Fibroblast of lung (primary cell): ENCODE measurements around the gene AIFM1. TPM values are rescaled to one million over a fixed set of nuclear protein-coding genes. Genes with fewer than 3 reads are reported as not detected.

Experiments
- DNase-seq, 2 donors: peaks; one replicate each; pipeline versions ENCODE4 v3.0.0 to v3.0.0-alpha.2; 2010; ENCODE audit warnings: low read depth in 2 of 2
- H2AFZ ChIP-seq: 2 replicates; pipeline ENCODE4 v1.5.1; 2012; ENCODE audit warnings: low read length, control low read depth, inconsistent platforms
- H3K27ac ChIP-seq: 2 replicates; pipeline ENCODE4 v1.5.1; 2011; ENCODE audit warnings: low read length, control low read depth; ENCODE audit not compliant: insufficient read depth
- H3K27me3 ChIP-seq: 2 replicates; pipeline ENCODE4 v1.5.1; 2011; ENCODE audit warnings: mild to moderate bottlenecking, low read length; ENCODE audit not compliant: control insufficient read depth, insufficient read depth
- H3K36me3 ChIP-seq: 2 replicates; pipeline ENCODE4 v1.5.1; 2011; ENCODE audit warnings: low read length; ENCODE audit not compliant: control insufficient read depth, insufficient read depth
- H3K4me1 ChIP-seq: 2 replicates; pipeline ENCODE4 v1.5.1; 2011; ENCODE audit warnings: low read length; ENCODE audit not compliant: control insufficient read depth, insufficient read depth; ENCODE audit errors: extremely low read depth
- H3K4me2 ChIP-seq: 2 replicates; pipeline ENCODE4 v1.5.1; 2011; ENCODE audit warnings: low read length, control low read depth; ENCODE audit not compliant: insufficient read depth; ENCODE audit errors: extremely low read depth
- H3K4me3 ChIP-seq, 4 experiments: fragments of 200-600 bp in 1 of 4; sonication (generic) in 1 of 4; replicated peaks in 1 of 4; 2 replicates each; pipeline ENCODE4 v1.5.1; 2011 to 2016; ENCODE audit warnings: low read length in 4 of 4, low read depth in 3 of 4, mild to moderate bottlenecking in 3 of 4, control low read depth in 2 of 4, inconsistent platforms in 1 of 4, mixed read lengths in 1 of 4; ENCODE audit not compliant: insufficient read depth in 1 of 4; ENCODE audit errors: control extremely low read depth in 1 of 4
- H3K79me2 ChIP-seq: 2 replicates; pipeline ENCODE4 v1.5.1; 2012; ENCODE audit warnings: mild to moderate bottlenecking, low read length, inconsistent platforms; ENCODE audit not compliant: control insufficient read depth, insufficient read depth
- H3K9ac ChIP-seq: 2 replicates; pipeline ENCODE4 v1.5.1; 2011; ENCODE audit warnings: mild to moderate bottlenecking, low read length, control low read depth; ENCODE audit not compliant: insufficient read depth
- H3K9me3 ChIP-seq: 2 replicates; pipeline ENCODE4 v1.5.1; 2012; ENCODE audit warnings: low read depth, low read length; ENCODE audit not compliant: control insufficient read depth, insufficient read depth
- H4K20me1 ChIP-seq: 2 replicates; pipeline ENCODE4 v1.5.1; 2011; ENCODE audit warnings: low read length; ENCODE audit not compliant: control insufficient read depth, insufficient read depth; ENCODE audit errors: extremely low read depth
- EZH2 ChIP-seq: IDR thresholded peaks from 2 replicates; pipeline ENCODE4 v1.5.1; 2012; ENCODE audit warnings: low read length, control low read depth, mild to moderate bottlenecking; ENCODE audit errors: missing control alignments
- polyA plus RNA-seq, 2 donors: library from polyadenylated mRNA; depleted of rRNA in 1 of 2; stranded (reverse) in 1 of 2; unstranded in 1 of 2; fragments of >200 nt; gene quantifications; 2 replicates each; pipeline ENCODE4 v1.2.1, GENCODE V29; 2011 to 2012; ENCODE audit warnings: missing spikeins in 1 of 2
- total RNA-seq: library from RNA; depleted of rRNA; stranded (reverse); fragments of >200 nt; gene quantifications from 2 replicates; pipeline ENCODE4 v1.2.1, GENCODE V29; 2014
- TF ChIP-seq, protein P1 (sequence below), 2 donors: IDR thresholded peaks in 1 of 2; conservative IDR thresholded peaks in 1 of 2; 1 replicate in 1 of 2; 2 replicates in 1 of 2; pipeline ENCODE4 v1.5.1; 2011 to 2012; ENCODE audit warnings: low read length in 2 of 2, control low read depth in 1 of 2, inconsistent platforms in 1 of 2, low read depth in 1 of 2, mild to moderate bottlenecking in 1 of 2

The AIFM1 gene
- total and polyA plus RNA-seq, 2 donors (not counting 1 experiment from before 2014, with no cell fraction given): 23.1 to 36.1 TPM

DNA sequence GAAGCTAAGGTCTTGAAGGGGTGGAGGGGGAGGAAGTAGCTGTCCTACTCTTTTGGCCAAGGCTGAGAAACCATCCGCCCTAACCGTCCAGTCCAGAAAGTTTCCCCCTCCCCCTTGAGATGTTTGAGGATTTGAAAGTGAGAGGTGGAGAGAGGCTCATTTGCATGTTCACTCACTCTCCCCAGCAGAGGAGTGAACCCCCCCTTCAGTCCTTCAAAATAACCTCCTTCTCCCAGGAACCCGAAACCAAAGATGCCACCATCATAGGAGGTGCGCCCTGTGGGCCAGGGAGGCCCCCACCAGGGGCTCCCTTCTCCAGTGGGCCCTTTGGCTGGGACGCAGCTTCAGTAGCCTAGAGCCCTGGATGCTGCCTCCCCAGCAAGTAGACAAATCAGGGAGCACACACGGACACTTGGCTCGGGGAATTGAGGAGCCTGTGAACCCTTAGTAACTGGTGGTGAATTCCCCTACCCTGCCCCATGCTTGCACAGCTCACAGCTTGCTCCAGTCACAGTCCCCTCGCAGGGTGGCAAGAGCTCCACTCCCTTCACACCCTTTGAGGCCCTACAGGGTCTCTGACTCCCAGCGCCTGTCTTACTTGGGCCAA is 80.9 kb downstream of the AIFM1 start:
- no peak overlapping the region for H3K9ac ChIP-seq

DNA sequence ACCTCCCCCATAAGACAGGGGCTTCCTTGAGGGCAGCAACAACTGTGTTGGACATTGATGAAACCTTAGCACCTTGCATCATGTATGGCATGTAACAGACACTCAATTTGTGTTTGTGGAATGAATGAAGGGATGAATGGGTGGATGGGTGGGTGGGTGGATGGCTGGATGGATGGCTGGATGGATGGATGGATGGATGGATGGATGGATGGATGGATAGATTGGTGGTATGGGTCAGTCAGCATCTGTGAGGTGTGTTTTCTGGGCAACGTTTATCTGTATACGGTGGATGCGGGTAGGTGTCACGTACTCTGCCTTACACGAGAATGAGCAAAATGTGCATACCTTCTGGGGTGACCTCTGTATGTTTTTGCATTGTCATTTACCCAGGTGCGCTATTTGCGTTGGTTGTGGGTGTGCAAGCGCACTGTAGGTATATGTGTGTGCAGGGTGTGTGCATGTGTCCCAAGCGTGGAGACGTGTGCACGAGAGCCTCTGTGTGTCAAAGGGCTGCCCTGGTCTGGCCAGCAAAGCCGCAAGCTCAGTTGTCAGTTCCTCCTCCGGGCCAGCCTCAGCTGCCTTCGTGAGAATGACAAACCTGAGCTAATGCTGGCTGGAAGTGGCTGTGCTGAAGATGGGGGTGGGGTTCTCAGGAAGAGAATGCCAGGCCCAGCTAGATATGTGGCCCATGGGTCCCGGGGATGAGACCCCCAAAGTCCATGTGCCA is 81.8 kb downstream of the AIFM1 start:
- Histone ChIP-seq H3K27me3 (no peaks in the 10 kb centered on the region), H3K79me2 (no peaks in the 10 kb centered on the region), H3K4me2 (no peak overlapping the region)

More for the DNA sequence above, 80.9 kb downstream of the AIFM1 start:
- Histone ChIP-seq H3K27ac (no peak overlapping the region), H3K27me3 (no peaks in the 10 kb centered on the region), H3K9me3 (no peaks in the 10 kb centered on the region), H3K79me2 (no peaks in the 10 kb centered on the region), H3K4me2 (no peak overlapping the region), H3K4me1 (peaks cover 7% of the 10 kb centered on the region), H4K20me1 (no peaks in the 10 kb centered on the region), H2AFZ (no peak overlapping the region), H3K36me3 (peaks cover 2% of the 10 kb centered on the region), H3K4me3 (no peak overlapping the region)
- no peak for DNase-seq
- TF ChIP-seq, protein P1, sequence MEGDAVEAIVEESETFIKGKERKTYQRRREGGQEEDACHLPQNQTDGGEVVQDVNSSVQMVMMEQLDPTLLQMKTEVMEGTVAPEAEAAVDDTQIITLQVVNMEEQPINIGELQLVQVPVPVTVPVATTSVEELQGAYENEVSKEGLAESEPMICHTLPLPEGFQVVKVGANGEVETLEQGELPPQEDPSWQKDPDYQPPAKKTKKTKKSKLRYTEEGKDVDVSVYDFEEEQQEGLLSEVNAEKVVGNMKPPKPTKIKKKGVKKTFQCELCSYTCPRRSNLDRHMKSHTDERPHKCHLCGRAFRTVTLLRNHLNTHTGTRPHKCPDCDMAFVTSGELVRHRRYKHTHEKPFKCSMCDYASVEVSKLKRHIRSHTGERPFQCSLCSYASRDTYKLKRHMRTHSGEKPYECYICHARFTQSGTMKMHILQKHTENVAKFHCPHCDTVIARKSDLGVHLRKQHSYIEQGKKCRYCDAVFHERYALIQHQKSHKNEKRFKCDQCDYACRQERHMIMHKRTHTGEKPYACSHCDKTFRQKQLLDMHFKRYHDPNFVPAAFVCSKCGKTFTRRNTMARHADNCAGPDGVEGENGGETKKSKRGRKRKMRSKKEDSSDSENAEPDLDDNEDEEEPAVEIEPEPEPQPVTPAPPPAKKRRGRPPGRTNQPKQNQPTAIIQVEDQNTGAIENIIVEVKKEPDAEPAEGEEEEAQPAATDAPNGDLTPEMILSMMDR (conservative IDR thresholded peaks at IDR 0.05 in 1 of 2, IDR thresholded peaks at IDR 0.05 in 1 of 2; ENCODE audit: low read depth in 1 of 2, low read length in 2 of 2): no peak
- no peak for TF ChIP-seq EZH2

GRCh38 chrX:130083107-130083490 is 82.5 kb downstream of the AIFM1 start:
- Histone ChIP-seq H3K9ac (no peak overlapping the region), H3K79me2 (no peaks in the 10 kb centered on the region), H3K27me3 (no peaks in the 10 kb centered on the region), H4K20me1 (no peaks in the 10 kb centered on the region), H2AFZ (no peak overlapping the region), H3K4me2 (no peak overlapping the region), H3K4me3 (no peak overlapping the region), H3K4me1 (peaks cover 7% of the 10 kb centered on the region), H3K9me3 (no peaks in the 10 kb centered on the region), H3K36me3 (peaks cover 2% of the 10 kb centered on the region), H3K27ac (no peak overlapping the region)
- no peak for TF ChIP-seq EZH2
- TF ChIP-seq, protein P1 (conservative IDR thresholded peaks at IDR 0.05 in 1 of 2, IDR thresholded peaks at IDR 0.05 in 1 of 2; ENCODE audit: low read depth in 1 of 2, low read length in 2 of 2): no peak
- DNase-seq: no peak

More for the DNA sequence above, 81.8 kb downstream of the AIFM1 start:
- TF ChIP-seq, protein P1 (conservative IDR thresholded peaks at IDR 0.05 in 1 of 2, IDR thresholded peaks at IDR 0.05 in 1 of 2; ENCODE audit: low read depth in 1 of 2, low read length in 2 of 2): no peak
- no peak for TF ChIP-seq EZH2
- peaks cover 2% of the 10 kb centered on the region for H3K36me3 ChIP-seq
- peaks cover 7% of the 10 kb centered on the region for H3K4me1 ChIP-seq
- no peaks in the 10 kb centered on the region for H4K20me1 ChIP-seq
- H3K4me3 ChIP-seq: no peak overlapping the region
- no peak for DNase-seq
- H3K9ac ChIP-seq: no peak overlapping the region
- no peak overlapping the region for H2AFZ ChIP-seq
- no peak overlapping the region for H3K27ac ChIP-seq
- H3K9me3 ChIP-seq: no peaks in the 10 kb centered on the region
